Neural progenitor cell (in vitro differentiated cells): ENCODE data around the gene CAMSAP1. TPM values are rescaled to one million over a fixed set of nuclear protein-coding genes. Genes with fewer than 3 reads are reported as not detected.

ENCODE experiments used
- DNase-seq: peaks from one replicate; pipeline ENCODE4 v3.0.0-alpha.2; 2016; ENCODE audit warnings: low spot score
- H2AFZ ChIP-seq: fragments of 200-600 bp; sonication (generic); replicated peaks from 2 replicates; pipeline ENCODE4 v1.6.1; 2016; ENCODE audit warnings: antibody characterized with exemption
- H3F3A ChIP-seq: fragments of 200-600 bp; sonication (generic); 2 replicates; pipeline ENCODE4 v1.6.1; 2016; ENCODE audit warnings: antibody characterized with exemption, low read depth
- H3K27ac ChIP-seq: fragments of 200-600 bp; sonication (generic); 2 replicates; pipeline ENCODE4 v1.5.1; 2016; ENCODE audit warnings: mild to moderate bottlenecking
- H3K27me3 ChIP-seq: fragments of 200-600 bp; sonication (generic); 2 replicates; pipeline ENCODE4 v1.6.1; 2016; ENCODE audit warnings: mild to moderate bottlenecking, moderate library complexity
- H3K36me3 ChIP-seq: fragments of 200-600 bp; sonication (generic); 2 replicates; pipeline ENCODE4 v1.5.1; 2016
- H3K4me1 ChIP-seq: fragments of 200-600 bp; sonication (generic); 2 replicates; pipeline ENCODE4 v1.6.1; 2016; ENCODE audit warnings: mixed run types
- H3K4me2 ChIP-seq: fragments of 200-600 bp; sonication (generic); 2 replicates; pipeline ENCODE4 v1.6.1; 2016
- H3K4me3 ChIP-seq: fragments of 200-600 bp; sonication (generic); 2 replicates; pipeline ENCODE4 v1.5.1; 2016
- H3K79me2 ChIP-seq: fragments of 200-600 bp; sonication (generic); 2 replicates; pipeline ENCODE4 v1.6.1; 2016; ENCODE audit warnings: low read depth
- H3K9ac ChIP-seq: fragments of 200-600 bp; sonication (generic); 2 replicates; pipeline ENCODE4 v1.6.1; 2016
- H3K9me3 ChIP-seq: fragments of 200-600 bp; sonication (generic); 2 replicates; pipeline ENCODE4 v1.5.1; 2016; ENCODE audit warnings: low read depth
- H4K20me1 ChIP-seq: fragments of 200-600 bp; sonication (generic); 2 replicates; pipeline ENCODE4 v1.6.1; 2016; ENCODE audit warnings: low read depth
- H3K27ac Mint-ChIP-seq: 3 replicates; pipeline ENCODE4 v1.8.0; 2021; ENCODE audit warnings: mixed read lengths
- H3K27me3 Mint-ChIP-seq: 2 replicates; pipeline ENCODE4 v1.8.0; 2022; ENCODE audit warnings: low read depth, mild to moderate bottlenecking, inconsistent platforms, moderate library complexity, mixed read lengths; ENCODE audit not compliant: insufficient read depth
- H3K36me3 Mint-ChIP-seq: 3 replicates; pipeline ENCODE4 v1.8.0; 2021; ENCODE audit warnings: mixed read lengths
- H3K4me1 Mint-ChIP-seq: 3 replicates; pipeline ENCODE4 v1.8.0; 2021; ENCODE audit warnings: mixed read lengths
- H3K4me3 Mint-ChIP-seq: 3 replicates; pipeline ENCODE4 v1.8.0; 2021; ENCODE audit warnings: mild to moderate bottlenecking, moderate library complexity, mixed read lengths
- H3K9me3 Mint-ChIP-seq: 3 replicates; pipeline ENCODE4 v1.8.0; 2020; ENCODE audit warnings: mixed read lengths
- CTCF ChIP-seq: fragments of 200-600 bp; sonication (generic); IDR thresholded peaks from 2 replicates; pipeline ENCODE4 v1.5.1; 2017; ENCODE audit warnings: antibody characterized with exemption, mild to moderate bottlenecking
- EZH2 ChIP-seq: fragments of 200-600 bp; sonication (generic); IDR thresholded peaks from 2 replicates; pipeline ENCODE4 v1.6.1; 2017; ENCODE audit warnings: antibody characterized with exemption, mild to moderate bottlenecking, moderate library complexity
- EZH2phosphoT487 ChIP-seq: fragments of 200-600 bp; sonication (generic); IDR thresholded peaks from 2 replicates; pipeline ENCODE4 v1.6.1; 2017; ENCODE audit warnings: antibody characterized with exemption
- total RNA-seq: library from RNA; depleted of rRNA; stranded (reverse); fragments of >200 nt; gene quantifications from 2 replicates; pipeline ENCODE4 v1.2.3, GENCODE V29; 2015; ENCODE audit warnings: low replicate concordance

Gene CAMSAP1
- total RNA-seq, 1 donor from 2014 or later, result 39.3 TPM

- no peak for TF ChIP-seq EZH2
- H3K27me3 ChIP-seq, result no peaks in the 10 kb centered on the region
- H4K20me1 ChIP-seq, result peaks cover 99% of the 10 kb centered on the region
- peaks cover 9% of the 10 kb centered on the region for H3F3A ChIP-seq
- peaks cover 15% of the 10 kb centered on the region for H3K36me3 ChIP-seq
- Mint-ChIP-seq H3K9me3 (peaks cover 29% of the 10 kb centered on the region), H3K27me3 (peaks cover 3% of the 10 kb centered on the region), H3K36me3 (peaks cover 29% of the 10 kb centered on the region), H3K4me1 (peaks cover 50% of the 10 kb centered on the region), H3K4me3 (no peak overlapping the region), H3K27ac (no peak overlapping the region)
- no peak for DNase-seq
- no peak overlapping the region for H3K4me3 ChIP-seq
- H3K79me2 ChIP-seq, result peaks cover 100% of the 10 kb centered on the region
- H3K27ac ChIP-seq, result peak overlapping the region; percentile 51
- H2AFZ ChIP-seq, result no peak overlapping the region
- peak overlapping the region; percentile 21 for H3K4me2 ChIP-seq
- H3K4me1 ChIP-seq, result peaks cover 30% of the 10 kb centered on the region
- H3K9me3 ChIP-seq, result peaks cover 14% of the 10 kb centered on the region
- peak overlapping the region; percentile 40 for H3K9ac ChIP-seq
These were observed 16.2 kb downstream of the CAMSAP1 start for GRCh38 chr9:135891027-135891631.

GRCh38 chr9:135890190-135891026 lies 16.9 kb downstream of the CAMSAP1 start:
- H4K20me1 ChIP-seq, result peaks cover 99% of the 10 kb centered on the region
- Mint-ChIP-seq H3K27me3 (peaks cover 3% of the 10 kb centered on the region), H3K27ac (no peak overlapping the region), H3K4me3 (no peak overlapping the region), H3K4me1 (peaks cover 53% of the 10 kb centered on the region), H3K36me3 (peaks cover 22% of the 10 kb centered on the region), H3K9me3 (peaks cover 22% of the 10 kb centered on the region)
- peak overlapping the region; percentile 40 for H3K9ac ChIP-seq
- peaks cover 30% of the 10 kb centered on the region for H3K4me1 ChIP-seq
- DNase-seq, result no peak
- H3F3A ChIP-seq, result peaks cover 9% of the 10 kb centered on the region
- H2AFZ ChIP-seq, result no peak overlapping the region
- H3K4me3 ChIP-seq, result no peak overlapping the region
- H3K27me3 ChIP-seq, result no peaks in the 10 kb centered on the region
- H3K9me3 ChIP-seq, result peaks cover 7% of the 10 kb centered on the region
- peak overlapping the region; percentile 53 for H3K27ac ChIP-seq
- H3K4me2 ChIP-seq, result peak overlapping the region; percentile 55
- TF ChIP-seq EZH2phosphoT487 (no peak), EZH2 (no peak), CTCF (no peak)
- H3K79me2 ChIP-seq, result peaks cover 100% of the 10 kb centered on the region
- peaks cover 8% of the 10 kb centered on the region for H3K36me3 ChIP-seq

GRCh38 chr9:135889564-135890189 lies 17.7 kb downstream of the CAMSAP1 start:
- peak; percentile 27 for DNase-seq
- H3K4me2 ChIP-seq, result peak overlapping the region; percentile 55
- peaks cover 3% of the 10 kb centered on the region for H3K27me3 Mint-ChIP-seq
- H3K27ac ChIP-seq, result peak overlapping the region; percentile 53
- H3F3A ChIP-seq, result peaks cover 5% of the 10 kb centered on the region
- peaks cover 15% of the 10 kb centered on the region for H3K36me3 Mint-ChIP-seq
- peaks cover 14% of the 10 kb centered on the region for H3K9me3 Mint-ChIP-seq
- no peak overlapping the region for H3K9ac ChIP-seq
- H3K9me3 ChIP-seq, result no peaks in the 10 kb centered on the region
- H3K79me2 ChIP-seq, result peaks cover 100% of the 10 kb centered on the region
- H3K4me1 ChIP-seq, result peaks cover 30% of the 10 kb centered on the region
- no peak overlapping the region for H2AFZ ChIP-seq
- TF ChIP-seq EZH2 (no peak), EZH2phosphoT487 (no peak), CTCF (no peak)
- peaks cover 58% of the 10 kb centered on the region for H3K4me1 Mint-ChIP-seq
- H3K27me3 ChIP-seq, result no peaks in the 10 kb centered on the region
- H3K27ac Mint-ChIP-seq, result no peak overlapping the region
- no peak overlapping the region for H3K4me3 Mint-ChIP-seq
- H4K20me1 ChIP-seq, result peaks cover 100% of the 10 kb centered on the region
- H3K36me3 ChIP-seq, result peaks cover 1% of the 10 kb centered on the region
- no peak overlapping the region for H3K4me3 ChIP-seq
